HG03095 (cell line): Measurements from ENCODE around the gene ANKRD45.
"Not testable (repeated sequence)": the region's sequence is repeated elsewhere in the genome, so short reads cannot be mapped to it uniquely, and the experiment has no call there.

Experiments used
- ATAC-seq: cut with Tn5 transposase; IDR thresholded peaks from one replicate; pipeline ENCODE4 v1.9.1; 2021; ENCODE audit warnings: moderate library complexity; ENCODE audit not compliant: unreplicated experiment

The ANKRD45 gene, protein sequence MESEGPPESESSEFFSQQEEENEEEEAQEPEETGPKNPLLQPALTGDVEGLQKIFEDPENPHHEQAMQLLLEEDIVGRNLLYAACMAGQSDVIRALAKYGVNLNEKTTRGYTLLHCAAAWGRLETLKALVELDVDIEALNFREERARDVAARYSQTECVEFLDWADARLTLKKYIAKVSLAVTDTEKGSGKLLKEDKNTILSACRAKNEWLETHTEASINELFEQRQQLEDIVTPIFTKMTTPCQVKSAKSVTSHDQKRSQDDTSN

GRCh38 chr1:173669491-173669941 is at the start of gene ANKRD45:
Gene ANKRD45, minus strand, starts transcription at chr1:173669851. Its CDS starts 10,433 bp downstream, at chr1:173659418.
- ATAC-seq, result no peak

DNA sequence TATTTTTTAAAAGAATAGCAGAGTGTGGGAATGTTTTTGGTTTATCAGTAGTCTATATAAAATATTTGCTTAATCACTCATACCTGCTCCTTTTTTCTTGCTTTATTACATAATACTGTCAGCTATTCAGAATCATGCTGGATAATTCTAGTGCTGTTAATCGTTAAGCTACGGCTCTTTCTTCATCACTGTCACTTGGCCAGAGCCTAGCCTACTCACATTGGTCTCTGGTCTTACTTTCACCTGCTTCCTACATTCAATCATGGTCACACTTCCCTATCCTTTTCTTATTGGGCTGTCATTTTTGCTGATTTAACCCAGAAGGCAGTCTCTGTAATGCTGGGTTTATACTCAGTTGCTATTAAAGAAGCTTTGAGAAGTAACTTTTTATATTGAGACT is 47.6 kb upstream of the ANKRD45 start:
- no peak for ATAC-seq

DNA sequence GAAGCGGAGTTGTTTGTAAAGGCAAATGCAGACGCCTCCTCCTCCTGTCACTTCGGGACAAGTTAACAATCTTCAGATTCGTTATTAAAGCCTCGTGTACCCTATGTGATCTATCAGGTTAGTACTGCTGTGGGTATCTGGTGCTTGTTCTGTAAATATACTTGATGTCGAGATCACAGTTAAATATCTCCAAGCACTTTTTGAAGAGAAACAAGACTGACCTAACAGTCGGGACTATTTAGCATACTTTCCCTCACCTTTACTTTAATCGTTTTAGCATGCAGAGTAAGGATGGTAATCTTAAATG is 45.8 kb upstream of the ANKRD45 start:
- ATAC-seq, result no peak

DNA sequence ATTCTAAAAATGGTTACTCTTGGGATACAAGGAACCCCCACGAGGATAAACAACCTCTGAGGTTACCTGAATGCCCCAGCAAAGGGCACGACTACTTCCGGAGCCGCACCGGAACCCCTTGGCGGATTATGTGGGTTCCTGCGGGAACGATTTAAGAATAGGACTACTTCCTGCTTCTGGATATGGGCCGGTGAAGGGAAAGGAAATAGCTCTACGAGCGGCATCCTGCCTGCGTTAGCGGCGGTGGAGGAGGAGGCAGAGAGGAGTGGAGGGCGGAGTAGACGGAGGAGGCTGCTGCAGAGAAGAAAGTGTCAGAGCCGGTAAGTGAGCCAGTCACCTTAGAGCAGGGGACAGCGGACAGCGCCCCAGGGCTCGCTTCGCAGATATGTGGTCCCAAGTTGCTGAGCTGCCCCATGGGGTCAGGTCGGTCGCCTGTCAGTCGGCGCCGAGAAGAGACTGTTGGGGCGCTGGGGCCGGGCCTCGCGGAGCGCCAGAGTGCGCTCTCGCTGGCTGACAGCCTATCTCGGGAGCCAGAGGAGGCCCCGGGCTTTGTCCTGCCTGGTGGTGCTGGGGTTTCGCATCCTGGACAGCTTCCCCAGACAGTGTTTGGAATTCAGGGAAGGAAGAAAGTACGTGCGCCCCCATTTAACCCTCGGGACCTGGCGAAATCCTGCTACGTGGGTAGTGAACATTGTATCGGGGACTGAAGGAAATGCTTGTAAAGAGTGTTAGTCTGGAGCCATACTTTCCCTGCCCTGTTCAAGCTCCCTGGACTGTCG is 45.3 kb upstream of the ANKRD45 start, which contains the start of gene KLHL20:
Gene KLHL20, plus strand, starts transcription at position 223 of the 779 bp plus-strand sequence. CDS start 1,063 bp downstream, outside the sequence.
- peak; percentile 93 for ATAC-seq

DNA sequence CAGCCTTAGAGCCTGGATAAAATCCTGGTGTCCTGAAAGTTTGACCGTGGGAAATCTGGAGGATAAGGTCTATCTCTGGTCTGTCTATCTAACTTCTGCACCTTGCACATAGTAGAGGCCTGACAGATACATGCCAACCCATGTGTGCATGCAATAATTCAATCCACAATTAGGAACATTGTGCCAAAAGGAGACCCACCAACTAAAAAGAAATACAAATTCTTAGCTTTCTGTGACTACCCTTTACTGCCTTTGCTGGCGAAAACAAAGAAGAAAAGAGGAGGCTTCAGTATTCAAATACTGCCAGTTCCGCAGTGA is 44.7 kb upstream of the ANKRD45 start:
- no peak for ATAC-seq

DNA sequence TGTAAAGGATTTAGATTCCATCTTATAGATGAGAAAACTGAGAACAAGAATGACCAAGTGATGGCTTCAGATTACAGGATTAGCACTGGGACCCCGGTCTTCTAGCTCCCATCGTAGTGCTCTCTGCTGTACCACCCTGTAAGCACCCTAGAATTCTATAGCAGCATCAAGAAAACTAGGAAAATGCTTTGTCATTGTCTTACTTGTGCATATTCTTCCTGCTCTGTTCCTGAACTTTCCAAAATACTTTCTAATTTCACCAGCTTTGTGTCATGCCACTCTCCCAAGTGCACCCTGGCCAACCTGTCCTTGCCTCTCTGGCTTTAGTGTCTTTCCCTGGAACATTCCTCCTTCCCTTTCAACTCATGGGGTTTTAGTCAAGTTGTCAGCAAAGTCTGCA is 39.1 kb upstream of the ANKRD45 start:
- ATAC-seq, result no peak

- no peak for ATAC-seq
Observed at GRCh38 chr1:173705117-173705516, 35.5 kb upstream of the ANKRD45 start.

DNA sequence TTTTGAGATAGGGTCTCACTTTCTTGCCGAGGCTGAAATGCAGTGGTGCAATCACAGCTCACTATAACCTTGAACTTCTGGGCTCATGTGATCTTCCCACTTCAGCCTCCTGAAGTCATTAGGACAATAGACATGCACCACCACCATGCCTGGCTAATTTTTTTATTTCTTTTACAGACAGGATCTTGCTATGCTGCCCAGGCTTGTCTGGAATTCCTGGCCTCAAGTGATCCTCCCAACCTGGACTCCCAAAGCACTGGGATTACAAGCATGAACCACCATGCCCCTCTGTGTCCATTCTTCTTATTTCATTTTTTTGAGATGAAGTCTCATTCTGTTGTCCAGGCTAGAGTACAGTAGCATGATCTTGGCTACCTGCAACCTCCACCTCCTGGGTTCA is 33.1 kb upstream of the ANKRD45 start:
- no peak for ATAC-seq

GRCh38 chr1:173701299-173701698 is 31.6 kb upstream of the ANKRD45 start:
- ATAC-seq, result not testable (repeated sequence)

DNA sequence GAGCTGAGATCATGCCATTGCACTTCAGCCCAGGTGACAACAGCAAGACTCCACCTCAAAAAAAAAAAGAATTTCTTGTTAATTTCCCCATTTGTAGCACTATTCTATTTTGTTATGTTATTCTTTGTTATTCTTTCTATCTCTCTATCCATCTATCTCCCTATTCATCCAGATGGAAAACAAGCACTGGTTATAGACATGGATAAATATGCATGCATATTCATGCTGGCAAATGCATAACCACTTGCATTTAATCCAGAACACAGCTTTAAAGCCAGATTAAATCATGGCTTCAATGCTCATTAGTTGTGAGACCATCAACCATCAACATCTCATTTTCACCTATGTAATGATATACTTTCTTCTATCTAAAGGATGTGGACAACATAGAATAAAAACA is 23.6 kb upstream of the ANKRD45 start:
- ATAC-seq, result no peak

DNA sequence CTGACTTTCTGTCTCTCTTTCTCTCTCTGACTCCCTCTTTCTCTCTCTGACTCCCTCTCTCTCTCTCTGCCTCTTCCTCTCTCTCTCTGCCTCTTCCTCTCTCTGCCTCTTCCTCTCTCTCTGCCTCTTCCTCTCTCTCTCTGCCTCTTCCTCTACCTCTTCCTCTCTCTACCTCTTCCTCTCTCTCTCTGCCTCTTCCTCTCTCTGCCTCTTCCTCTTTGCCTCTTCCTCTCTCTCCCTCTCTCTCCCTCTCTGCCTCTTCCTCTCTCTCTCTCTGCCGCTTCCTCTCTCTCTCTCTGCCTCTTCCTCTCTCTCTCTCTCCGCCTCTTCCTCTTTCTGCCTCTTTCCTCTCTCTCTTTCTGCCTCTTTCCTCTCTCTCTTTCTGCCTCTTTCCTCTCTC is 18.6 kb upstream of the ANKRD45 start:
- ATAC-seq, result no peak

GRCh38 chr1:173685121-173685520 is 15.5 kb upstream of the ANKRD45 start:
- ATAC-seq, result not testable (repeated sequence)

GRCh38 chr1:173683838-173684237 is 14.2 kb upstream of the ANKRD45 start:
- ATAC-seq, result not testable (repeated sequence)

DNA sequence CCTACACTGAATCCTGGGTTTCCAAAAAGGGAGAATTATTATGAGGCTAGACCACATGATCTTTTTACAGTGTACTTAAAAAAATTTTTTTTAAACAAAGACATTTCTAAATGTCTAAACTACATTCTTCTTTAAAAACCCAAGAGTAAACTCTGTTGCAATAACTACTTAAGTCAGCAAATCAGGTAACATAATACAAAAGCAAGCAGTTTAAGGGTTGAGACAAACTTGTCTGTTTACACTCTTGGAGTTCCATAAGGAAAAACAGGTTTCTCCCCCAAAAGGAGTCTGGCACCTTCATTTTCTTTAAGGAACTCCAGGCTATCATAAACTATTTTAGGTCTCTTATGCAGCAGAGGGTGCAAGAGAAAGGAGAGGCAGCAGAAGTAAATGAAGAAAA is 12.5 kb upstream of the ANKRD45 start:
- no peak for ATAC-seq

DNA sequence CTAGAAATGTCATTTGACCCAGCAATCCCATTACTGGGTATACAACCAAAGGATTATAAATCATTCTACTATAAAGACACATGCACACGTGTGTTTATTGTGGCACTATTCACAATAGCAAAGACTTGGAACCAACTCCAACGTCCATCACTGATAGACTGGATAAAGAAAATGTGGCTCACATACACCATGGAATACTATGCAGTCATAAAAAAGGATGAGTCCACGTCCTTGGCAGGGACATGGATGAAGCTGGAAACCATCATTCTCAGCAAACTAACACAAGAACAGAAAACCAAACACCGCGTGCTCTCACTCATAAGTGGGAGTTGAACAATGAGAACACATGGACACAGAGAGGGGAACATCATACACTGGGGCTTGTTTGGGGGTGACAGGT is 10.5 kb upstream of the ANKRD45 start:
- not testable (repeated sequence) for ATAC-seq

GRCh38 chr1:173674496-173674895 is 4.8 kb upstream of the ANKRD45 start:
- not testable (repeated sequence) for ATAC-seq

GRCh38 chr1:173666646-173667045 is 3.0 kb downstream of the ANKRD45 start:
- no peak for ATAC-seq

DNA sequence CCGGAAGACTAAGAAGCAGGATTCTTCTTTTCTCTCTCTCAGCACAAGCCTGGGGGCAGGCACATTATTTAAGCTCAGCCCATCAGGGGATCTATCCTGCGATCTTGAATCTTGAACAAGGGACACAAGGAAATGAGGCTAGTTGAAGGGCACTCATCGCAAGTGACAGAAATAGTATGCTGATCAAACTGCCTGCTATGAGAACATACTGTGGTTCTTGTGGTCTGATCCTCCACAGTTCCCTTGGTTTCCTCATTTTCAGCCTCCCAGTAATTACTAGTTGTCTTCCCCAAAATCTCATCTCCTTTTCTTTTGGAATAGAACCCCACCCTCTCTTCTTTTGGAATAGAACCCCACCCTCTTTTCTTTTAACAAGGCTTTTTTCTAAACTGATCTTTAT is 6.5 kb downstream of the ANKRD45 start:
- ATAC-seq, result no peak

DNA sequence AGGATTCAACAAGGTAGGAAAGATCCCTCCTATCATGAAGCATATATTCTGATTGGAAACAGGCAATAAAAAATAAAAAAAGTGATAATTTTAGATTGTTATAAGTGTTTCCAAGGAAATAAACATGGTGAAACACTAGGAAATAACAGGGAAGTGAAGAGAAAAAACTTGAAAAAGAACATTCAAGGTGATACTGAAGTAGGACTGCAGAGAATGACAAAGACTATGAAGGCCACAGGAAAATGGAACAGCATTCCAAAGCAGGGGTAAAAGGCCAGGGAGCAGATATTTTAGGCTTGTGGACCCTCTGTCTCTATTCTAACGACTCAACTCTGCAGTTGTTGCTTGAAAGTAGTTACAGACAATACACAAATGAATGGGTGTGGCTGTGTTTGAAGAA is 7.9 kb downstream of the ANKRD45 start:
- ATAC-seq, result no peak

GRCh38 chr1:173661271-173661670 is 8.4 kb downstream of the ANKRD45 start:
- no peak for ATAC-seq

GRCh38 chr1:173660306-173660705 is 9.3 kb downstream of the ANKRD45 start:
- ATAC-seq, result no peak

DNA sequence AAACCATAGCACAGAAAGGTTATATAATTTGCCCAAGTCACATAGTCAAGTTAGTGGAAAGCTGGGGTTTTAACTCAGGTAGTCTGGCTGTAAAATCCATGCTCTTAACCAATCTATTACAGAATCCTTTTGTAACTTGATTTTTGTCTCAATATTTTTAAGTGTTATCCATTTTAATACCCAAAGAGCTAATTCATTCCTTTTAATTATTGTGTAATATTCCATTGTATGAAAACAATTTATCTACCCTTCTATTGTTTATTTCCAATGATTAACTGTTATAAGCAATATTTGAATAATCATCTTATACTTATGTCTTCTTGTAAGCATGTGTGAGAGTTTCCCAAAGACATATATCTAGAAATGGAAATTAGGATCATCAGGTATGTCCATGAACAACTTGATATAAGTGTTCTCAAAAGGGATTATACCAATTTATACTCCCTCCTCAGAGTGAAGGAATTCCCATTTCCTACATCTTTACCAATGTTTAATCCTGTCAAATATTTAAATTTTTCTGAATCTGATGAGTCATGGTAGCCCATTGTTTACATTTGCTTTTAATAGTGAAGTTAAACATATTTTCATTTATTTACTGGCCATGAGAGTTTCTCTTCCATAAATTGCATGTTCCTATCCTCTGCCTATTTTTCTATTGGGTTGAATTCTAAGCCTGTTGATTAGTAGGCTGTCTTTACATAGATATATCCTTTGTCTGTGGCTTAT is 20.6 kb downstream of the ANKRD45 start:
- no peak for ATAC-seq
